Measurements from ENCODE around the gene NHERF2.
"Not testable (repeated sequence)": the region's sequence is repeated elsewhere in the genome, so short reads cannot be mapped to it uniquely, and the experiment has no call there.

Gene NHERF2

GRCh38 chr16:2007081-2007836 is 19.4 kb upstream of the NHERF2 start:
- no peak for DNase-seq

GRCh38 chr16:2008009-2008526 is 18.6 kb upstream of the NHERF2 start:
- no peak for DNase-seq

- DNase-seq = peak; percentile 68
Measured at GRCh38 chr16:2008631-2009163, 18.0 kb upstream of the NHERF2 start.

GRCh38 chr16:2009164-2009711 is 17.5 kb upstream of the NHERF2 start:
- no peak for DNase-seq

DNA sequence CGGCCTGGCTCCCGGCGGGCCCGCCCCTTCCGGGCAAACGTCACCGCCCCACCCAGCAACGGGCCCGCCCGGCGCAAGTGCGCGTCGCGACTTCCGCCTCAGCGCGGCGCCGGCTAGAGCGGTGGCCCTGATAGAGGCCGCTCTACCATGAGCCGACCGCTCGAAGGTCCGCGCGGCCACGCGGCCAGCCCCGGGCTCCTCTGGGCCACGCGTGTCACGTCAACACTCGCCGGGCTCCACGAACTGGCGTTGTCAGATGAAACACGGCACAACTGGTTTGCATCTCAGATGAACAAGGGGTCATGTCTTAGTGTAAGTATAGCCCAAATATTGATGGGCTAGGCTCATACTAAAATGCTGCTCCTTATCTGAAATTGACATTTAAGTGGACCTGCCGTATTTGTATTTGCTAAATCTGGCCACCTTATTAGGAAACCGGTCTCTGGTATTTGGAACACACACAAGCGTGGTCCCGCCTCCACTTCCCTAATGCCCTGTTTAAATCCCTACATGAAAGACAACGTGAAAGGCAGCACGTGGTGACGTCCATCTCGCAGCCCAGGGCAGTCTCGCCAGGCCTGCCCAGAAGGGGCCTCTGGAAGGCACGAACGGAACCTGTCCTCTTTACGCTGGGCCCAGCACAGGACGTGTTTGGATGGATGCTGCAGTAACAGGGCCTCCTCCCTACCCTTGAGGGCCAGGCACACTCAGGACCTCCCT is 16.8 kb upstream of the NHERF2 start, which contains the start of gene ZNF598:
ZNF598 (minus strand) TSS at position 31 of the 720 bp plus-strand sequence.
- peak; percentile 85 for DNase-seq

DNA sequence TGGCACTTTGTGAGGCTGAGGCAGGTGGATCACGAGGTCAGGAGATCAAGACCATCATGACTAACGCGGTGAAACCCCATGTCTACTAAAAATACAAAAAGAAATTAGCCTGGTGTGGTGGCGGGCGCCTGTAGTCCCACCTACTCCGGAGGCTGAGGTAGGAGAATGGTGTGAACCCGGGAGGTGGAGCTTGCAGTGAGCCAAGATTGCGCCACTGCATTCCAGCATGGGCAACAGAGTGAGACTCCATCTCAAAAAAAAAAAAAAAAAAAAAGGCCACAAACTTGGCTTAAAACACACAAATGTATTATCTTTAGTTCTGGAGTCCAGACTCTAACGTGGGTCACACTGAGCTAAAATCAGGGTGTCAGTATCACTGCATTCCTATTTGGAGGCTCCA is 15.0 kb upstream of the NHERF2 start:
- not testable (repeated sequence) for DNase-seq

DNA sequence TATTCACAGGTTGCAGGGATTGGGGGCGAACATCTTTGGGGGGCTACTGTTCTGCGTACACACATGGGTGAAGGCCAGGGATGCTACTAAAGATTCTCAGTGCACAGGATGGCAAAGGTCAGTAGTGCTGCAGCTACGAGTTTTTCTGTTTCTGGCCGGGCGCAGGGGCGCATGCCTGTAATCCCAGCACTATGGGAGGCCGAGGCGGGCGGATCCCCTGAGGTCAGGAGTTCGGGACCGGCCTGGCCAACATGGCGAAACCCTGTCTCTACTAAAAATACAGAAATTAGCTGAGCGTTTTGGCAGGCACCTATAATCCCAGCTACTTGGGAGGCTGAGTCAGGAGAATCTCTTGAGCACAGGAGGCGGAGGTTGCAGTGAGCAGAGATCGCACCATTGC is 13.2 kb upstream of the NHERF2 start:
- no peak for DNase-seq

- DNase-seq = no peak
Measured at GRCh38 chr16:2015117-2015946, 11.4 kb upstream of the NHERF2 start.

DNA sequence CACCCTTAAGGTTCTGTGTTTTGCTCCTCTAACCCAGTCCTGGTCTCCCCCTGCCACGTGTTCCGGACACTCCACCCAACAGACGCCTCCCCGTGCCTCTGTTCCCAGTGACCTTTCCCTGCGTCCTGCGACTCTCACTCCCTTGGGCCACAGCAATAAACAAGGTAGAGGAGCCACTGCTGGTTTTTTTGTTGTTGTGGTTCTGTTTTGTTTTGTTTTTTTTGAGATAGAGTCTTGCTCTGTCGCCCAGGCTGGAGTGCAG is 10.8 kb upstream of the NHERF2 start:
- no peak for DNase-seq

DNA sequence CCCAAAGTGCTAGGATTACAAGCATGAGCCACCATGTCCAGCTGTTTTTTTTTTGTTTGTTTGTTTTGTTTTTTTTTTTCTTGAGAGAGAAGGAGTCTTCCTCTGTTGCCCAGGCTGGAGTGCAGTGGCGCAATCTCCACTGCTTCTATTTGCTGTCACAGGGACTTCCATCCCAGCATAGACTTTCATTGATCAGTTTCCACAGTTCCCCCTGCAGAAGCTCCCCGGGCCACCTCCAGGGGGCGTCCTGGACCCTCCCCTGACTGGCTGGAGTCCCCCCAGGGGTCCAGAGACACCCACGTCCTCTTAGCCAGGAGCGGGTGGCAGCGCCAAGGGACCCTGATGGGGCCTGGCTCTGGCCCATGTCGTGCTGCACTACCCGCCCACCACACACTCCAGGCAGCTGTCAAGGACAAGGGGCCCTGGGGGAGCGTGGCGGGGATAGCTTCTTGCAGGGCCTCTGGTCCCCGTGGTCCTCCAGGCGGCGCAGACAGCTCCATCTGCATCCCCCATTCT is 10.2 kb upstream of the NHERF2 start:
- DNase-seq = no peak

GRCh38 chr16:2019518-2019920 is 7.2 kb upstream of the NHERF2 start, which contains the start of gene NPW:
NPW (plus strand) TSS chr16:2019785.
- DNase-seq = peak; percentile 47

GRCh38 chr16:2019921-2020831 is 6.5 kb upstream of the NHERF2 start:
- no peak for DNase-seq

GRCh38 chr16:2022723-2023091 is 4.0 kb upstream of the NHERF2 start:
- DNase-seq = peak; percentile 54

DNA sequence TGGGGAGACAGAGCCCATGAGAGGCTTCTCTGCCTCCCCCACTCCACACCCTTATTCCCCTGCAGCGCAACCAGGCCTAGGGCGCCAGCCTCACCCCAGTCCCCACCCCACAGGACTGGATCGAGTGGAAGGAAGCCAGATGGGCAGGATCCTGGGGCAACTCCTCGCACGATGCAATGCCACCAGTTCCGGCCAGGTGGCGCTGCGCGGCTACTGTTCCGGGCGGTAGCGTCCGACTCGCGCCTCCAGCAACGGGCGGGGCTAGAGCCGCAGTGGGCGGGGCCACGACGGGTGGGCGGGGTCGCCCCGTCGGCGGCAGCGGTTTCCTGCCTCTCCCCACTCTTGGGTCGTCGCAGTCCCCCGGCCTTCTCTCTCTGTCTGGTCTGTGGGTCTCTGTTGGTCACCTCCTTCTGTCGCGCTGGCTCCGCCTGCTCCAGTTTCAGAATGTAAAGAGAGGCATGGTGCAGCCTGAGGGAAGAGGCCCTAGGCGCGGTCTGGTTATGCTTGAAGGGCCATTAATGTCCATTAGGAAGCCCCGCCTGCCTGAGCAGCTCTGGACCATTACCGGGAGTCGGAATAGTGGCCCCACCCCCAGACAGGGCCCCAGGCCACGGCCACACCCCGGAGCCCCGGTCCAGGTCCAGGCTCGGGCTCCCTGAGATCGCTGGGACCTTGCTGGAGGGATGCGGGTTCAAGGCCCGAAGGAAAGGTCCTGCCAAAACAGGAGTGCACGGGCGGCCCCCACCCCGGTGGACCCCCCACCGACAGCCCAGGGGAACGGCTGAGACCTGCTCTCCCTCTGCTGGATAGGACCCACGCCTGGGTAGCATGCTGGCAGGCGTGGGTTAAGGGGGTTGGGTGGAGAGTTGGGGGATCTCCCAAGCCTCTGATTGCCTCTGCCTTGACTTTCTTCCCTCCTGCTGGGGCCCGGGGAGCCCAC is 3.3 kb upstream of the NHERF2 start:
- DNase-seq = peak; percentile 97

- no peak for DNase-seq
Measured at GRCh38 chr16:2024032-2024420, 2.7 kb upstream of the NHERF2 start.

DNA sequence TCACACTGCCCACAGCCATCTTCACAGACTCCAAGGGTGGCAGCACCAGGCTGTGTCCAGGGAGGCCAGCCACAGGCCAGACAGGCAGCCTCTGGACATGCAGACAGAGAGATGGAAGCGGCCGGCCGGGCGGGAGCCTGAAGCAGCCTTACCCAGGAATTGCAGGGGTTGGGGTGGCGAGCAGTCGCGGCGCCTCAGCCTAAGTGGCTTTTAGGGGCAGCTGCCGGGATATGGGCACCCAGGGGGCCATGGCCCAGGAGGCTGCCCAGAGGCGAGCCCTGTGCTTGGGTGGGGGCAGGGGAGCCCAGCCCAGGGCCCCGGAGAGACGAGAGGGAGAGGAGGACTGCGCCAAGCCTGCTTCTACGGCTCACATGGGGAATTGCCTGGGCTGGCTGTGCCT is 1.5 kb upstream of the NHERF2 start:
- DNase-seq = no peak

- DNase-seq = no peak
Measured at GRCh38 chr16:2025878-2026460, 733 bp upstream of the NHERF2 start.

DNA sequence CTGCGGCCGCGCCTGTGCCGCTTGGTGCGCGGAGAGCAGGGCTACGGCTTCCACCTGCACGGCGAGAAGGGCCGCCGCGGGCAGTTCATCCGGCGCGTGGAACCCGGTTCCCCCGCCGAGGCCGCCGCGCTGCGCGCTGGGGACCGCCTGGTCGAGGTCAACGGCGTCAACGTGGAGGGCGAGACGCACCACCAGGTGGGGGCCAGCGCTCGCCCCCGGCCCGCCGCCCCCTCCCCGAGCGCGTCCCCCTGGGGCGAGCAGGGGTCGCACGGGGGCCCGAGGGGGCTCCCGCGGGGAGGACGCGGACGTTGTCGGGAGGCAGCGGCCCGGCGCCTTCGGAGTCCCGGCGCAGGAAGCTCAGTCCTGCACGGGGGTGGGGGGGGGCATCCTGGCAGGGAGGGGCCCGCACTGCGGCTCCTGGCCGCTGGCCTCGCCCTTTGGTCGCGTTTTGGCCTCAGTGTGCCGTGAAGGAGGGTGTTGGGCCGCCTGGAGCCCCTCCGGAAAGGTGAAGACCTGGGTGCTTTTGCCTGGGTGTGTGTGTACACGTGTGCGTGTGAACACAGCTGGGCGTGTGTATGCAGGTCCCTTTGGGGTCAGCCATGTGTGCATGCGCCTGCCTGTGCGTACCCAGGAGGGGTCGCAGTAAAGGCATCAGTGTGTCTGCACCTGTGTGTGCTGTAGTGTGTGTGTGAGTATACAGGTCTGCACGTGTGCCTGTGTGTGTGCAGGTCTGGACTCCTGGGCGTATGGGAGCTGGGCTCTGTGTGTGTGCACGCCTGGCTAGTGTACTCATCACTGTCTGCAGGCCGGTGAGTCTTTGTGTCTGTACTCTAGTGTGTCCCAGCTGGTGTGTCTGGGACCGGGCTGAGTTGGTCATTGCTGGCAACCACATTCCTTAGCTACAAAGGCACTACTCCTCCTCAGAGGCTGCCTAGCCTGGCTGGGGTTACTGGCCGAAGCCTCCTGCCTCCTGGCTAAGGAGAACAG is 615 bp downstream of the NHERF2 start:
- no peak for DNase-seq

GRCh38 chr16:2028146-2028545 is 1.4 kb downstream of the NHERF2 start:
- no peak for DNase-seq
